Ectodermal cell (in vitro differentiated cells): ENCODE measurements around the gene PTCH2. TPM values are rescaled to one million over a fixed set of nuclear protein-coding genes. Genes with fewer than 3 reads are reported as not detected.

Experiments
- H3K27ac ChIP-seq: 2 replicates; pipeline ENCODE4 v1.7.0; 2013; ENCODE audit warnings: mild to moderate bottlenecking, low read depth, low read length; ENCODE audit not compliant: insufficient read depth, poor library complexity, severe bottlenecking
- H3K27me3 ChIP-seq: 2 replicates; pipeline ENCODE4 v1.7.0; 2013; ENCODE audit warnings: mild to moderate bottlenecking, low read length; ENCODE audit not compliant: insufficient read depth, control insufficient read depth, poor library complexity, severe bottlenecking
- H3K36me3 ChIP-seq: one replicate; pipeline ENCODE4 v1.7.0; 2013; ENCODE audit warnings: low read length; ENCODE audit not compliant: control insufficient read depth, insufficient read depth
- H3K4me1 ChIP-seq: one replicate; pipeline ENCODE4 v1.7.0; 2013; ENCODE audit warnings: low read length; ENCODE audit not compliant: control insufficient read depth, insufficient read depth
- H3K4me3 ChIP-seq: 2 replicates; pipeline ENCODE4 v1.7.0; 2013; ENCODE audit warnings: low read depth, low read length, control low read depth; ENCODE audit not compliant: insufficient read depth
- H3K9me3 ChIP-seq: 2 replicates; pipeline ENCODE4 v1.7.0; 2013; ENCODE audit warnings: mild to moderate bottlenecking, low read length, moderate library complexity; ENCODE audit not compliant: control insufficient read depth
- WGBS, 2 experiments: methylation state at CpG; one replicate each; pipeline ENCODE4 v1.1.7; 2013; ENCODE audit warnings: missing lambda C conversion rate in 2 of 2; 5-methylcytosine and 5-hydroxymethylcytosine counted together
- polyA plus RNA-seq, 4 experiments: library from polyadenylated mRNA; stranded (reverse); fragments of 50-300 nt; gene quantifications; one replicate each; pipeline ENCODE4 v1.2.3, GENCODE V29; 2013

The PTCH2 gene
- polyA plus RNA-seq (2013, experiment 1 of 4): 5.8 TPM
- polyA plus RNA-seq (2013, experiment 2 of 4): 4.7 TPM
- 9.3 TPM for polyA plus RNA-seq (2013, experiment 3 of 4)
- 5.7 TPM for polyA plus RNA-seq (2013, experiment 4 of 4)

DNA sequence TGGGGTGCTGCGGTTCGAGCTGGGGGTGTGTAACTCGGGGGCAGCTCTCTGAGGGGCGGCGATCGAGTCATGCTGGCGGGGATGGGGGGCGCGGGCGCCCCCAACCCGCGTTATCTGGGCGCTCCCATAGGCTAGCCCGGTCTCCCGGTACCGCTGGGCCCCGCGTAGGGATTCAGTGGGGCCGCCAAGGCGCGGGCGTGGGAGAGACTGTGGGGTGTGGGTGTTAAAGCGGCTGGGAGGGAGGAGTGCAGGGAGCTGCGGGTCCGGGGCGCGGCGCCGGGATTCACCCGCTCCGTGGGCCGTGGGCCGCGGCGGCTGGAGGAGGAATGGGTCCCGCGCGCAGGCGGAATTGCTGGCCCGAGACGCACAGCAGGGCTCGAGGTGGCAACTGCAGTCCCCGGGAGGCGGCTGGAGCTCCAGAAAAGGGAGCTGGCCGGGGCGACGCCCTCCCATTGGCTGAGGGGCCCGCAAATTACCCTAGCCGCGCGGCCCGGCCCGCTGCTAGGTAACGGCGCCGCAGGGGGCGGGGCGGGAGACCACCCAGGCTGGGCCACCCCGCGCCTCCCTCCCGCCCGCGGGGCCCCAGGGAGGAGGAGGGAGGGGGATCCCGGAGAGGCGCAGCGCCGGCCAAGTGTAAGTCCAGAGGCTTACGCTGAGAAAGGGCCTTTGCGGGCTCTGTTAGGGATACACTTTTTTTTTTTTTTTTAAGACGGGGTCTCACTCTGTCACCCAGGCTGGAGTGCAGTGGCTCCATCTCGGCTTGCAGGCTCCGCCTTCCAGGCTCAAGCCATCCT, at the start of gene PTCH2:
PTCH2 (minus strand) TSS at position 392 of the 794 bp plus-strand sequence; CDS start at position 71, 321 bp downstream.
- H3K4me3 ChIP-seq: peak within 1 kb of the TSS; percentile 55
- no peak within 1 kb of the TSS for H3K27ac ChIP-seq
- H3K36me3 ChIP-seq: no peaks in the 10 kb centered on the region
- H3K9me3 ChIP-seq: no peaks in the 10 kb centered on the region
- H3K27me3 ChIP-seq: peaks cover 21% of the 10 kb centered on the region
- H3K4me1 ChIP-seq: no peaks in the 10 kb centered on the region
- 2% methylated on average over 72 of the region's 72 CpGs for WGBS, 2 experiments

DNA sequence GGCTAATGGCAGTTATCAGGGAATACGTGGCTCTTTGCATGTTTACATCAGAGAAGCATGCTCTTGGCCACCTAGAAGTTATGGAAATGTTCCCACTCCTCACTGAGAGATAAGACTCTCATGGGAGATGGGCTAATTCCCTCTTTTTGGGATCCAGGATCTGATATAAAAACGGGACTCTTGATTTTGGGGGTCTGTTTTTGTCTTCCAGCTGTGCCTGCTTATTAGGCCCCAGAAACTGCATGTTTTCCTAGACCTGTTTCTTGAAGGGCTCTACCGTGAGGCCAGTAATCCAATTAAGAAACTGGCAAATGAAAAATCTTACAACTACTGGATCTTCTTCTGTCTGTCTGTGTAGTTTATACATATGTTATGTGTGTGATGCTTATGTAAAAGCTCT, 47.0 kb upstream of the PTCH2 start:
- no peaks in the 10 kb centered on the region for H3K27me3 ChIP-seq
- H3K27ac ChIP-seq: no peak overlapping the region
- no peaks in the 10 kb centered on the region for H3K36me3 ChIP-seq
- 72 to 78% methylated on average over 3 of the region's 3 CpGs for WGBS, 2 experiments
- no peak overlapping the region for H3K4me3 ChIP-seq
- H3K4me1 ChIP-seq: no peaks in the 10 kb centered on the region
- no peaks in the 10 kb centered on the region for H3K9me3 ChIP-seq

DNA sequence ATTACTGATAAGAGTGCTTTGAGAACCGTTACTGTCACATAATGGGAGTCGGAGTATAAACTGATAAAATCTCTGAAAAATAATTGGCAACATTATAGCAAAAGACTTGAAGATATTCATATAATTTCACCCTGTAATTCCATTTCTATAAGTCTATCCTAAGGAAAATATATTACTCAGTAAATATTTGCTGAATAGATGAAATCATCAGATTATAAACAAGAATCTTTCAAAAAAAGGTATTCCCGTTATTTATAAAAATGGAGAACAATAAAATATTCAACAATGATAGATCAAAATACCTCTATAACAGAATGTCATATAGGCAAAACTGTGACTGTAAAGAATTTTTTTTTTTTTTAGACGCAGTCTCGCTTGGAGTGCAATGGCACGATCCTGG, 42.4 kb upstream of the PTCH2 start:
- Histone ChIP-seq H3K27me3 (no peaks in the 10 kb centered on the region), H3K4me3 (no peak overlapping the region), H3K36me3 (peaks cover 7% of the 10 kb centered on the region), H3K27ac (no peak overlapping the region), H3K9me3 (no peaks in the 10 kb centered on the region), H3K4me1 (no peaks in the 10 kb centered on the region)
- WGBS, 2 experiments: 95 to 99% methylated on average over 3 to 5 of the region's 6 CpGs

DNA sequence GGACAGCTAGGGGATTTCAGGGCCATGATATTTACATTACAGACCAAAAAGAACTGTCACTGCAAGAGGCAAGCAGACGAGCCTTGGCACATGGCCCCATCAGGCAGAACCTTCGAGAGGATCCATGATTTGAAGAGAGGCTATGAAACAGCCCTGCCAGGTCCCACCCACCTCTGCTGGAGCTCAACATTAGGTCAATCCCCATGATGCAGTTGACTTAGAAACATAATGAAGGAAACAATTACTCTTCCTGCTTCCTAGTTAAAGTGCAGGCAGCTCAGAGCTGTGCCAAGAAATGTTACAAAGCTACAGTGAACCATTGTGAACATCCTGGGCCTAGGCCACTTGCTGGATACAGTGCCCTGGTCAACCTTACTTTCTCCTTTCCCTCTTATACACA, 41.7 kb upstream of the PTCH2 start:
- WGBS, 2 experiments: 71 to 72% methylated on average over 2 of the region's 2 CpGs
- no peaks in the 10 kb centered on the region for H3K27me3 ChIP-seq
- peaks cover 8% of the 10 kb centered on the region for H3K36me3 ChIP-seq

GRCh38 chr1:44881011-44881632, 38.1 kb upstream of the PTCH2 start:
- Histone ChIP-seq H3K4me1 (no peaks in the 10 kb centered on the region), H3K4me3 (no peak overlapping the region), H3K27me3 (no peaks in the 10 kb centered on the region), H3K9me3 (no peaks in the 10 kb centered on the region), H3K27ac (no peak overlapping the region), H3K36me3 (peaks cover 14% of the 10 kb centered on the region)
- 93 to 97% methylated on average over 7 of the region's 7 CpGs for WGBS, 2 experiments

More for the DNA sequence above, 41.7 kb upstream of the PTCH2 start:
- Histone ChIP-seq H3K4me3 (no peak overlapping the region), H3K27ac (no peak overlapping the region), H3K9me3 (no peaks in the 10 kb centered on the region), H3K4me1 (no peaks in the 10 kb centered on the region)

DNA sequence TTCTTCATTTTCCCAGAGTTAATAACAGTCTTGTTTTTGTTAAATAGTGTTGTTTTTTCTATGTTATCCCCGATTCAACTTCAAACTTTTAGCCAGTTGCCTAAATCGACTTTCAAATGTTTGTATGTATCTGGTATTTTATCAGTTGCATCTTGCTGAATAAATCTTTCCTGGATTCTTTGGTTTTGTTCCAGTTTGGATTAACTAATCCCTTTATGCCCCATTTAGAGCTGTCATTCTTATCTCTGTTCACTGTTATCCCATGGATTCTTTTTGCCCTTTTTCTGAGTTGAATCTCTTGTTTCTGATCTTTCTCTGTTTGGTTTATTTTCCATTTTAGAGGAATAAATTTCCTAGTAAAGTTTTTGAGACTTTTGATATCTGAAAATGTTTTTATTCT, 31.1 kb upstream of the PTCH2 start:
- H3K4me3 ChIP-seq: no peak overlapping the region
- 90 to 100% methylated on average over 1 to 2 of the region's 2 CpGs for WGBS, 2 experiments

GRCh38 chr1:44870096-44870495, 27.0 kb upstream of the PTCH2 start:
- WGBS, 2 experiments: 93 to 95% methylated on average over 4 of the region's 4 CpGs
- Histone ChIP-seq H3K27ac (no peak overlapping the region), H3K36me3 (no peaks in the 10 kb centered on the region), H3K4me3 (no peak overlapping the region), H3K9me3 (no peaks in the 10 kb centered on the region), H3K27me3 (no peaks in the 10 kb centered on the region), H3K4me1 (no peaks in the 10 kb centered on the region)

More for the DNA sequence above, 31.1 kb upstream of the PTCH2 start:
- Histone ChIP-seq H3K9me3 (no peaks in the 10 kb centered on the region), H3K27ac (no peak overlapping the region), H3K36me3 (peaks cover under 1% of the 10 kb centered on the region), H3K4me1 (no peaks in the 10 kb centered on the region), H3K27me3 (no peaks in the 10 kb centered on the region)

DNA sequence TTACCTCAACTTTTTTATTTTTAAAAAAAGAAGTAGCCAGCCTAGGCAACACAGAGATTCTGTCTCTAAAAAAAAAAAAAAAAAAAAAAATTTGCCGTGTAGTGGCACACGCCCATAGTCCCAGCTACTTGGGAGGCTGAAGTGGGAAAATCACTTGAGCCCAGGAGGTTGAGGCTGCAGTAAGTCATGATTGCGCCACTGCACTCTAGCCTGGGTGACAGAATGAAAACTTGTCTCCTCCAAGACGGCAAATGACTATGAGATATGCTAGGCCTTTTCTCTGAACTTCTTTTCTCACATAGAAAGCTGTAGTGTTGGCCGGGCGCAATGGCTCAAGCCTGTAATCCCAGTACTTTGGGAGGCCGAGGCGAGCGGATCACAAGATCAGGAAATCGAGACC, 24.7 kb upstream of the PTCH2 start:
- Histone ChIP-seq H3K4me1 (no peaks in the 10 kb centered on the region), H3K4me3 (no peak overlapping the region), H3K27ac (no peak overlapping the region), H3K36me3 (no peaks in the 10 kb centered on the region), H3K9me3 (no peaks in the 10 kb centered on the region), H3K27me3 (no peaks in the 10 kb centered on the region)
- WGBS, 2 experiments: 89 to 93% methylated on average over 10 of the region's 10 CpGs

DNA sequence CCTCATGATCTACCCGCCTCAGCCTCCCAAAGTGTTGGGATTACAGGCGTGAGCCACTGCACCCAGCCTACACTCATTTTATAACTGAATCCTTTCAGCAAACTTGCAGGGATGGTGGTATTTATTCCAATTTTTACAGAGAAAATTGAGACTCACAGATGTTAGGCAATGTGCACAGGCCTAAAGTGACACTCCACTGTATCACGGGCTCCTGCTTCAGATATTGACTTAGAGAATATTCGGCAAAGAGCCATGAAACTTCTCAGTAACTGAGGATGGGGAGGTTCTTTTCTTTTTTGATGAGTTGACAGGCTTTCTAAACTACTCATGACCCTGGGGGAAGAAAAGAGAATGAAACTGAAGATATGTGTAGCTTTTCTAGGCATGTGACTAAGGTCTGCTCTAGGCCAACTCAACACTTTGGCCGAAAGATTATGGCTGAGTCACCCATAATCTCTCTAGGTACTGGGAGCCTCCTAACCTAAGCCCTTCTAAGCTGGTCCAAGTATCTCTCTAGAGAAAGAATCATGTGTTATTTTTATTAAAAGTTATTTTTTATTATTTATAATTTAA, 19.9 kb upstream of the PTCH2 start:
- WGBS, 2 experiments: 84 to 85% methylated on average over 5 of the region's 5 CpGs
- H3K36me3 ChIP-seq: no peaks in the 10 kb centered on the region
- no peaks in the 10 kb centered on the region for H3K4me1 ChIP-seq
- no peak overlapping the region for H3K27ac ChIP-seq
- H3K9me3 ChIP-seq: no peaks in the 10 kb centered on the region
- H3K27me3 ChIP-seq: no peaks in the 10 kb centered on the region
- no peak overlapping the region for H3K4me3 ChIP-seq

- Histone ChIP-seq H3K36me3 (no peaks in the 10 kb centered on the region), H3K27me3 (no peaks in the 10 kb centered on the region), H3K4me1 (no peaks in the 10 kb centered on the region), H3K9me3 (no peaks in the 10 kb centered on the region), H3K27ac (no peak overlapping the region), H3K4me3 (no peak overlapping the region)
- 92 to 95% methylated on average over 1 of the region's 1 CpG for WGBS, 2 experiments
These were observed 17.9 kb upstream of the PTCH2 start for GRCh38 chr1:44860891-44861425.
